ENCODE measurements around the gene ZNF492.

DNA sequence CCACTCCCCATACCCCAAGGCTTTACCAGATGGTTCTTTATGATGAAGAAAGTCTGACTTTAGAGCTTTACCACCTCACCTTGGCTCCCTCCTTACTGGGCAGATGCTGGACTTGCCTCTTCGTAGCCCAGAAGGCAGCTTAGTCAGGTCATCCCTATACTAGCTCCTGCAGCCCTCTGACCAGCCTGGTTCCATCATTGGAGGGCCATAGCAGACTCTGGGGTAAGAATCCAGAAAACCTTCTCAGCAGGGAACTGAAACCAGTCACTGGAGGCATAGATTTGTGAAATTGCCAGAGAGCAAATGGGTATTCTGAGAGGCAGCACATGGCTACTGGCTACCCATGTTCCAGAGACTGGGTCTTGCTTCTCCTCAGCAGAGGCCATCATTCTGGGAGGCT, 21.8 kb upstream of the ZNF492 start:
- TF ChIP-seq, protein P1, sequence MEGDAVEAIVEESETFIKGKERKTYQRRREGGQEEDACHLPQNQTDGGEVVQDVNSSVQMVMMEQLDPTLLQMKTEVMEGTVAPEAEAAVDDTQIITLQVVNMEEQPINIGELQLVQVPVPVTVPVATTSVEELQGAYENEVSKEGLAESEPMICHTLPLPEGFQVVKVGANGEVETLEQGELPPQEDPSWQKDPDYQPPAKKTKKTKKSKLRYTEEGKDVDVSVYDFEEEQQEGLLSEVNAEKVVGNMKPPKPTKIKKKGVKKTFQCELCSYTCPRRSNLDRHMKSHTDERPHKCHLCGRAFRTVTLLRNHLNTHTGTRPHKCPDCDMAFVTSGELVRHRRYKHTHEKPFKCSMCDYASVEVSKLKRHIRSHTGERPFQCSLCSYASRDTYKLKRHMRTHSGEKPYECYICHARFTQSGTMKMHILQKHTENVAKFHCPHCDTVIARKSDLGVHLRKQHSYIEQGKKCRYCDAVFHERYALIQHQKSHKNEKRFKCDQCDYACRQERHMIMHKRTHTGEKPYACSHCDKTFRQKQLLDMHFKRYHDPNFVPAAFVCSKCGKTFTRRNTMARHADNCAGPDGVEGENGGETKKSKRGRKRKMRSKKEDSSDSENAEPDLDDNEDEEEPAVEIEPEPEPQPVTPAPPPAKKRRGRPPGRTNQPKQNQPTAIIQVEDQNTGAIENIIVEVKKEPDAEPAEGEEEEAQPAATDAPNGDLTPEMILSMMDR (IDR thresholded peaks at IDR 0.05), result no peak
- no peak for TF ChIP-seq POLR2AphosphoS5 (IDR thresholded peaks at IDR 0.05; ENCODE audit: insufficient read depth in 1 of 2, low read depth in 1 of 2)
